AG10803 (cell line): Measurements from ENCODE around the gene SLC2A10.

Experiments used
- DNase-seq: peaks from one replicate; pipeline ENCODE4 v3.0.0; 2010; ENCODE audit warnings: low read depth
- H3K4me3 ChIP-seq: 2 replicates; pipeline ENCODE4 v1.5.1; 2011; ENCODE audit warnings: mild to moderate bottlenecking, low read length, control low read depth
- TF ChIP-seq, protein P1 (sequence below): conservative IDR thresholded peaks from 2 replicates; pipeline ENCODE4 v1.5.1; 2011; ENCODE audit warnings: mild to moderate bottlenecking, low read length, control low read depth, inconsistent platforms

SLC2A10 gene

DNA sequence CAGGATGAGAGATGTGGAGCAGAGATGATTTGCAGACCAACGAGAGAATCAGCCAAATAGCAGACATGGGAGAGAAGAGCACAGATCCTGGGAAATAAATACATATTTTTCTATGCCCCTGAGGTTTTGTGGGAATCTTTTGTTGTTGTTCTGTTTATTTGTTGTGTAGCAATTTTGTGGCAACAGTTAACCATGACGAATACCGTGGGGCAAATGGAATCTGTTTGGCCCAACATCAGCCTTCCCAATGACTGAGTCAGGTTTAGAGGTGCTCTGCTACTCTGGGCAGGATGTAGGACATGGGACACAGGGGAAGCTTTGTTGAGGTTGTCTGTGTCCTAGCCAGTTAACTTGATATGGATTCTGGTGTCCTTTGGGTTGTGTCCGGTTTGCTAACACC is 7.9 kb upstream of the SLC2A10 start:
- peak; percentile 93 for DNase-seq
- TF ChIP-seq, protein P1, sequence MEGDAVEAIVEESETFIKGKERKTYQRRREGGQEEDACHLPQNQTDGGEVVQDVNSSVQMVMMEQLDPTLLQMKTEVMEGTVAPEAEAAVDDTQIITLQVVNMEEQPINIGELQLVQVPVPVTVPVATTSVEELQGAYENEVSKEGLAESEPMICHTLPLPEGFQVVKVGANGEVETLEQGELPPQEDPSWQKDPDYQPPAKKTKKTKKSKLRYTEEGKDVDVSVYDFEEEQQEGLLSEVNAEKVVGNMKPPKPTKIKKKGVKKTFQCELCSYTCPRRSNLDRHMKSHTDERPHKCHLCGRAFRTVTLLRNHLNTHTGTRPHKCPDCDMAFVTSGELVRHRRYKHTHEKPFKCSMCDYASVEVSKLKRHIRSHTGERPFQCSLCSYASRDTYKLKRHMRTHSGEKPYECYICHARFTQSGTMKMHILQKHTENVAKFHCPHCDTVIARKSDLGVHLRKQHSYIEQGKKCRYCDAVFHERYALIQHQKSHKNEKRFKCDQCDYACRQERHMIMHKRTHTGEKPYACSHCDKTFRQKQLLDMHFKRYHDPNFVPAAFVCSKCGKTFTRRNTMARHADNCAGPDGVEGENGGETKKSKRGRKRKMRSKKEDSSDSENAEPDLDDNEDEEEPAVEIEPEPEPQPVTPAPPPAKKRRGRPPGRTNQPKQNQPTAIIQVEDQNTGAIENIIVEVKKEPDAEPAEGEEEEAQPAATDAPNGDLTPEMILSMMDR, result no peak
- no peak overlapping the region for H3K4me3 ChIP-seq

DNA sequence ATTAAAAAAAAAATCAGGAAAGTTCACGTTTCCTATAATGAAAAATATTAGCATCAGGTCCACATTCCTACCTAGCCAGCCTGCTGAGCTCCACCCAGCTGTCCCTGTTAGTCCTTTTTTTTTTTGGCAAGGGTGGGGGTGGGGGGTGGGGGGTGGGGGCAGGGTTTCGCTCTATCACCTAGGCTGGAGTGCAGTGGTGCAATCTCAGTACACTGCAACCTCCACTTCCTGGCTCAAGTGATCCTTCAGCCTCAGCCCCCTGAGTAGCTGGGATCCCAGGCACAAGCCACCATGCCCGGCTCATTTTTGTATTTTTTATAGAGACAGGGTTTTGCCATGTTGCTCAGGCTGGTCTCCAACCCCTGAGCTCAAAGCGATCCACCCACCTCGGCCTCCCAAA is 7.5 kb upstream of the SLC2A10 start:
- TF ChIP-seq, protein P1, result no peak
- no peak overlapping the region for H3K4me3 ChIP-seq
- no peak for DNase-seq

DNA sequence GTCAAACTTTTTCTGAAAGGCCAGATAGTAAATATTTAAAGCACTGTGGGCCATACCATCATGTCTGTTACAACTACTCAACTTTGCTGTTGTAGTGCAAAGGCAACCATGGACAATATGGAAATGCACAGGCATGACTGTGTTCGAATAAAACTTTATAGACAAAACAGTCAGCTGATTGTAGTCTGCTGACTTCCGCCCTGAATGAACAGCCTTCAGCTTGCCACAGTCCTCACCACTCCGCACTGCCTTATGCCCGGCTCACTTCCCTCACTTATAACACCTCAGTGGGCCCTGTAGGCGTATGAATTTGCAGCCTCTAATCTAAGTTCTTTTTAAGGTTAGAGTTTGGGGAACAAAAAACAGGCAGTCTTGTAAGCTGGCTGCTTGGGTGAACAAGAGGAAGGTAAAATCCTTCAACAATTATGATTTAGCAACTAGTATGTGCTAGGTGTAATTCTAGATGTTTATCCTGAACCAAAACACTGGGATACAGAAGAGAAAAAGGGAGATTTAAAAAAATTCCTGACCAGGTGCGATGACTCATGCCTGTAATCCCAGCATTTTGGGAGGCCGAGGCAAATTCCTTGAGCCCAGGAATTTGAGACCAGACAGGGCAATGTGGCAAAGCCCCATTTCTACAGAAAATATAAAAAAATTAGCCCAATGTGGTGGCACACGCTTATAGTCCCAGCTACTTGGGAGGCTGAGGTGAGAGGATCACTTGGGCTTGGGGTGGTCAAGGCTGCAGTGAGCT is 6.8 kb upstream of the SLC2A10 start:
- TF ChIP-seq, protein P1, result no peak
- no peak for DNase-seq
- no peak overlapping the region for H3K4me3 ChIP-seq

DNA sequence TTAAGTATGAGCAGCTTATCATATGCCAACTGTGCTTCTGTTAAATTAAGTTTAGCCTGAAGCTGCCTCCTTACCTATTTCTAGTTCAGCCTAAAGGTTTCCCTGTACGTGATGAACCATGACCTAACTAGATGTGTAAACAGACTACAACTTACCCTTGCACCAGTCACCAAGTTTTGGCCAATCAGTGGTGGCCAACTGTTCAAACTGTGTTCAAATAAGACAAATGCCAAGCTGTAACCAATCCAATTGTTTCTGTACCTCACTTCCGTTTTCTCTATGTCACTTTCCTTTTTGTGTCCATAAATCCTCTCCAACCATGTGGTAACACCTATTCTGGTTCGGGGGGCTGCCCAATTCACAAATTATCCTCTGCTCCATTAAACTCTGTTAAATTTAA is 6.0 kb upstream of the SLC2A10 start:
- no peak overlapping the region for H3K4me3 ChIP-seq
- DNase-seq, result no peak
- TF ChIP-seq, protein P1, result no peak

- TF ChIP-seq, protein P1, result no peak
- no peak overlapping the region for H3K4me3 ChIP-seq
- peak; percentile 67 for DNase-seq
These were observed 4.6 kb upstream of the SLC2A10 start for GRCh38 chr20:46704714-46705377.

DNA sequence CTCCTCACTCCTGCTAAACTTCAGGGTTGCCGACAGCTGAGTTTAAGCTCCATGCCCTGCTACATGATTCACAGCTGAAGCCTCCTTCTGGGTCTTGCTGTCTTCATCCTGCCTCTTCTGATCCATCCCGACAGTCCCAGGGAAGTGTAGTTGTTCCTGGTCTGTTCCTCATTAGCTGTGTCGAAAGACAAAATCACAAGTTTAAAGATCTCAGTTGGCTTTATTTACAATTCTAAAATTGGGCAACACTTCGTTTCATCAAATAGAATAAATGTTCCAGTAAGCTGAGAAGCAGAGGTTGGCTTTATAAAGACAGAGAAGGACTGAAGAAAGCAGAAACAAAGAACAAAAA is 4.1 kb upstream of the SLC2A10 start:
- no peak overlapping the region for H3K4me3 ChIP-seq
- peak; percentile 97 for DNase-seq
- TF ChIP-seq, protein P1, result no peak

DNA sequence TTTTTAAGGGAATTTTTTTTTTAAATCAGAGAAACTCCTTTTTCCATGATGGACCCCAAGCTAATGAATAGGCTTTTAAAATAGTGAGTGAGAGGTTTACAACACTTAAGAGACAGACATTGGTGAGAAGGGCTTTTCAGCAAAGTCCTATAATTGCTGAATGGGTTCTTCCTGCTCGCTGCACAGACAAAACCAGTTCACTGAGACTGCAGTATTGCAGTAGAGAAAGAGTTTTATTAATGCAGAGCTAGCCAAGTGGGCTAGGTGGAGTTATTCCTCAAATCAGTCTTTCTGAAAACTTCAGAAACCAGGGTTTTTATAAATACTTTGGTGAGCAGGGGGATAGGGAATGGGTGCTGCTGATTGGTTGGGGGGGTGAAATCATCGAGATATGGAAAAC is 3.2 kb upstream of the SLC2A10 start:
- TF ChIP-seq, protein P1, result no peak
- DNase-seq, result no peak

More for the DNA sequence above, 3.2 kb upstream of the SLC2A10 start:
- no peak overlapping the region for H3K4me3 ChIP-seq
